IPS-18c (cell line): Measurements from ENCODE around the gene TAGLN2.

Experiments
- H3K4me3 ChIP-seq: 2 replicates; pipeline ENCODE4 v1.7.0; 2013; ENCODE audit warnings: low read depth, mild to moderate bottlenecking, low read length, moderate library complexity; ENCODE audit not compliant: insufficient read depth
- H3K9me3 ChIP-seq: one replicate; pipeline ENCODE4 v1.6.1; 2013; ENCODE audit warnings: mild to moderate bottlenecking, low read length, moderate library complexity; ENCODE audit not compliant: control insufficient read depth, insufficient read depth

TAGLN2 gene

DNA sequence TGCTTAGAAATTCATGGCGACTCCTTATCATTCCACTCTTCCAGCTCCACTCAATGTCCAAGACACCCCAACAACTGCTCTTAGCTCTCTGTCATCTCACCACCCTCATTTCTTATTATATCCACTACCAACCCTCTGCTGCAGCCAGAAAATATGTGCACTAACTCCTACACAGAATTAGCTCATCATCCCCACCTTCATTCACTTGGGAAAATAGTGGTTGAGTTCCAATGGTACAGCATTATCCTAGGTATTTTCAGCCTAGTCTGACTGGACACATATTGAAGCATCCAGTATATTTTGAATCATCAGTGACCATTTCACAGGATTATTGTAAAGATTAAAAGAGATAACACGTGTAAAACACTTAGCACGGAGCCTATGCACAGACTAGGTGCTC lies 46.2 kb downstream of the TAGLN2 start:
- Histone ChIP-seq H3K4me3 (no peak overlapping the region), H3K9me3 (no peaks in the 10 kb centered on the region)

DNA sequence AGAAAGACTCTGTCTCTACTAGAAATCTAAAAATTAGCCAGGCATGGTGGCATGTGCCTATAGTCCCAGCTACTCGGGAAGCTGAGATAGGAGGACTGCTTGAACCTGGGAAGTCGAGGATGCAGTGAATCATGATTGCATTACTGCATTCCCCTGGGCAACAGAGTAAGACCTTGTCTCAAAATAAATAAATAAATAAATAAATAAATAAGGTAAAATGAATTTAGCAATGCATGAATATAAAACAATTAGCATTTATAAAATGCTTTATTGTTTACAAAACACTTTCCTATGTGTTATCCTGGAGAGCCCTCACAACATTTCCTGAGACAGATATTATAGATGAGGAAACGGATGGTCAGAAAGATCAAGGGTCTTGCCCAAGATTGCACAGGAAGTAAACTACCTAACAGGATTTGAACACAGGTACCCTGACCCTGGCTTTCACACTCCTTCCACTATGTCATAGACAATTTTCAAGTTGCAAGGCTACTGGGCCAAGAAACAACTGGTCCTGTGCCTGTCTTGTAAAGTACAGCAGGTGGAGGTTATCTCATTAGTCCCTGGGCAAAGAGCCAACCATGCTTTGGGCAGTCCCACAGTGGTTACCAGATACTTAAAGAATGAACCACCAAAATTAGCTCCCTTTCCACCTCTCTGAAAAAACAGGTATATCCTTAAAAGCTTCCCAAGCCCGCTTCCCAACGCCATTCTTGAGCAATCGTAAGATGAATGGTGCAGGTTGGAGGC lies 47.4 kb downstream of the TAGLN2 start:
- Histone ChIP-seq H3K9me3 (peaks cover under 1% of the 10 kb centered on the region), H3K4me3 (no peak overlapping the region)

DNA sequence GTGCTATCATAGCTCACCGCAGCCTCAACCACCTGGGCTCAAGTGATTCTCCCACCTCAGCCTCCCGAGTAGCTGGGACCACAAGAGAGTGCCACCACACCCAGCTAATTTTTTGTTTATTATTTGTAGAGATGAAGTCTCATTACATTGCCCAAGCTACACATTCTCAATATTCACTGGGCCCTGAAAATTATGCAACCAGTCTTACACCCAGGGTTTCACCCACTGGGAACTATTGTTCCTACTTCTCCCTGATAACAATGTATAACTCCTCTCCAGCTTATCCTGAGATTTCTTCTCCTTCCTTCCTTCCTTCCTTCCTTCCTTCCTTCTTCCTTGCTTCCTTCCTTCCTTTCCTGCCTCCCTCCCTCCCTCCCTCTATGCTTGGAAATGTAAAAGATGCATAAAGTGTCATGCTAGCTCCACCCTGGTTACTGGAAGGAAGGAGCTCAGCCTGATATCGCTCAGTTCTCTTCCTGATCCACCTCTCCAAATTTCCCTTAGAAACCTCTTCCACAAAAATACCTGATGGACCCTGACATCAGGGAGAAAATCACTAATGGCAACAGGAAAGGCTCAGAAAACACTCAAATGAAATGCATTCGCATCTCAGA lies 51.7 kb downstream of the TAGLN2 start:
- Histone ChIP-seq H3K9me3 (peaks cover 2% of the 10 kb centered on the region), H3K4me3 (no peak overlapping the region)

DNA sequence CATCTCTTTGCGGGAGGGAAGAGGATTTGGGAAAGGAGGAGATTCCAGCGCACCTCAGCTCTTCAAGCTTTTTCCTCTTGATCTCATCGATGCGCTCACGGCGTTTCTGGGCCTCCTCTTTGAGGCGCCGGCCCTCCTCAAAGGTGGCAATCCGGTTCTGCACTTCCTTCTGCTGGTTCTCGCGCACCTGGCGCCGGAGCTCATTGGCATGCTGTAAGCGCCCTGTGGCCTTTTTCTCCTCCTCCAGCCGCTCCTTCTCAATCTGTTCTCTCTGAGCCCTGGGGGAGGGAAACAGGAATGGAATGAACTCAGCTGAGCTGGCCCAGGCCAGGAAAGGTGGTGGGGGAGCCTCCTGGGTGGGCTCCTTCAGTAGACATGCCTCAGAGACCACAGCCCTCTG lies 52.4 kb downstream of the TAGLN2 start:
- Histone ChIP-seq H3K4me3 (no peak overlapping the region), H3K9me3 (peaks cover 2% of the 10 kb centered on the region)

DNA sequence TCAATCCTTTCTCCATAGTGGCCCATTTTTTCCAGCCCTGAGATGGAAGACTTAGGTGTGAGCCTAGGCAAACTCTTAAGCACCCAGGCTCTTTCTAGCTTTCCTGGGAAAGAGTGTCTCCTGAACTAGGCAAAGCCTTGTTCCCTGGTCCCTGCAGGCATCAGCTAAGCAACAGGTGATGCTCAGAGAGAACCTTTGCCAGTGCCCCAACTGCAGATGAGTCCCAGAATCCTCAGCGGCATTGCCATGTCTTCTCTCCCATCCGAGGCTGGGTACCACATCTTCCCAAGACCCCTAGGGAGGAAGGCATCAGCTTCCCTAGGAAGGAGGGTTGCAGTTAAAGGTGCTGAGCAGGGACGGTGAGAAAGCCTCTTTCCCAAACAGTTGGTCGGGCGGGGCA lies 54.6 kb downstream of the TAGLN2 start:
- Histone ChIP-seq H3K4me3 (no peak overlapping the region), H3K9me3 (peaks cover 2% of the 10 kb centered on the region)

- no peak overlapping the region for H3K4me3 ChIP-seq
- peaks cover 2% of the 10 kb centered on the region for H3K9me3 ChIP-seq
Observed at GRCh38 chr1:159869607-159870006, 55.7 kb downstream of the TAGLN2 start.

DNA sequence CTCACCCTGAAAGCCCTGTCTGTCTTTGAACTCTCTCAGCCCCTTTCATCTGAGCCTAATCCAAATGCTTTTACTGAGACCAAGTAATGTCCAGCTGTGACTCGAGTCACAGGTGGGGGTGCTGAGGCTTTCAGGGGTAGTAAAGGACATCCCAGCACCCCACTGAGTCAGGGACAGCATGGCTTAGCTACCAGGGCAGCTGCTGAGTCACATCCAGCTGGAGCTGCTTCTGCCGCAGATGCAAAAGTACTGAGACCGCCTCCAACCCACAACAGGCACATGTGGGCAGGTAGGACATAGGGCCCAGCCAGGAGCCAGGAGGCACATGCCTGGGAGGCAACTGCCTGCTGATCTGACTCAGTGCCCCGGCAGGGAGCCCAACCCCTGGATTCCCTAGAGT lies 56.1 kb downstream of the TAGLN2 start:
- Histone ChIP-seq H3K4me3 (no peak overlapping the region), H3K9me3 (peaks cover 2% of the 10 kb centered on the region)

DNA sequence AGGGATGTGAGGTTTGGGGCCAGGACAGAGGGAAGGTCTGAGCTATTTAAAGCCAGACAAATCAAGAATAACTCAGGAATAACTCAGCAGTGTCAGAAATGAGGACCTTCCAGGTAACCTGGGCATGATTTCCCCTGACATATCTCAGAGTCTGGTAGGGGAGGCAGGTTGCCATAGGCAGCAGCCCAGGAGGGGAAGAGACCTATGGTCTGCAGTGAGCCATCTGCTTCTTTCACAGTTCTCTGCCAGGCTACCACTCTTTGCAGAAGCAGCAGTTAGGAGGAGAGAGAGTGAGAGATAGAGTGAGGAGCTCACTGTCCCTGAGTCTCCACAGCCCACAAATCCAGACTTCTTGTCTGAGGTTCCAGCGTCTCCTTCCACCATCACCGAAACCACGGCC lies 56.5 kb downstream of the TAGLN2 start:
- Histone ChIP-seq H3K9me3 (peaks cover 2% of the 10 kb centered on the region), H3K4me3 (no peak overlapping the region)
